ENCODE results near the gene OBSL1. TPM values are rescaled to one million over a fixed set of nuclear protein-coding genes. Genes with fewer than 3 reads are reported as not detected.
A peak's percentile ranks its signal among the peaks of the same experiment; 100 is the strongest.

Gene OBSL1
- total RNA-seq, 2 donors from 2014 or later: 2.9 TPM; not detected in 1

DNA sequence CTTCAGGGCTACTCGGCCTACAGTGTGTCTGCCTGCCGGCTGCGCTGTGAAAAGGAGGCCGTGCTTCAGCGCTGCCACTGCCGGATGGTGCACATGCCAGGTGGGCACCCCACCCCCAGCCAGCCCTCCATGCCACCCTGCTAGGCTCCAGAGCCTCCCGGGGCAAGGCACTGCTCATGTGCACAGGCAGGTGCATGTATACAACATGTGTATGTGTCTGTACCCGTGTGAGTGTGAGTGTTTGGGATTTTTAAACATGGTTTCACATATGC lies 39.0 kb downstream of the OBSL1 start:
- no peaks in the 10 kb centered on the region for H3K9me3 Mint-ChIP-seq
- no peaks in the 10 kb centered on the region for H3K36me3 Mint-ChIP-seq
- peaks cover 30 to 36% of the 10 kb centered on the region in 2 donors for H3K27me3 Mint-ChIP-seq

DNA sequence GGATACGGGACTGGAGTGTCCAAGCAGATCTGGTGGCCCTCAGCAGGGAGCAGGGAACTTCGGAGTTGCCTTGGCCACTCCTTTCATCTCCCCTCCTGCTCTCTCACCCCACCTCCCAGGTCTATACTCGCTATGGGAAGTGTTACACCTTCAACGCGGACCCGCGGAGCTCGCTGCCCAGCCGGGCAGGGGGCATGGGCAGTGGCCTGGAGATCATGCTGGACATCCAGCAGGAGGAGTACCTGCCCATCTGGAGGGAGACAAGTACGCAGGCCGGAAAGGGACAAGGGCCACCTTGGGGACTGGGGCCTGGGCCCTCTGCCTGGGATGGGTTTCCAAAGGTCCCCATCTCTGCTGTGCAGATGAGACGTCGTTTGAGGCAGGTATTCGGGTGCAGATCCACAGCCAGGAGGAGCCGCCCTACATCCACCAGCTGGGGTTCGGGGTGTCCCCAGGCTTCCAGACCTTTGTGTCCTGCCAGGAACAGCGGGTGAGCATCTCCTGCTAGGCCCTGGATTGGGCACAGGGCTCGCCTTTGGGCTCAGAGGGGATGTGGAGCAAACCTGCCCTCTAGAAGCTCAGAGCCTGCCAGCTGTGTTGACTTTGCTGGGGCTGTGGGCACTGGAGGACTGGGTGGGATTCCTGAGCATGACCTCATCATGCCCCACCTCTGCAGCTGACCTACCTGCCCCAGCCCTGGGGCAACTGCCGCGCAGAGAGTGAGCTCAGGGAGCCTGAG lies 39.5 kb downstream of the OBSL1 start:
- ATAC-seq (no peak), DNase-seq (ENCODE audit: low spot score) (no peak)
- Mint-ChIP-seq H3K9me3 (no peaks in the 10 kb centered on the region), H3K27ac (no peak overlapping the region), H3K4me1 (ENCODE audit: low read depth in 2 of 2) (peaks cover 0 to 4% of the 10 kb centered on the region in 2 donors), H3K36me3 (no peaks in the 10 kb centered on the region), H3K27me3 (peaks cover 34 to 36% of the 10 kb centered on the region in 2 donors), H3K4me3 (no peak overlapping the region)

More for the DNA sequence above, 39.0 kb downstream of the OBSL1 start:
- Mint-ChIP-seq H3K27ac (no peak overlapping the region), H3K4me1 (ENCODE audit: low read depth in 2 of 2) (peaks cover 0 to 4% of the 10 kb centered on the region in 2 donors), H3K4me3 (no peak overlapping the region)
- ATAC-seq: no peak
- DNase-seq (ENCODE audit: low spot score): no peak

GRCh38 chr2:219530048-219530963 lies 41.0 kb downstream of the OBSL1 start:
- Mint-ChIP-seq H3K27ac (no peak overlapping the region), H3K36me3 (no peaks in the 10 kb centered on the region), H3K4me1 (ENCODE audit: low read depth in 2 of 2) (peaks cover 0 to 4% of the 10 kb centered on the region in 2 donors), H3K27me3 (peaks cover 44 to 47% of the 10 kb centered on the region in 2 donors), H3K9me3 (no peaks in the 10 kb centered on the region), H3K4me3 (no peak overlapping the region)
- ATAC-seq (peak; percentile 76 to 83), DNase-seq (ENCODE audit: low spot score) (peak; percentile 88)

- Mint-ChIP-seq H3K36me3 (no peaks in the 10 kb centered on the region), H3K4me1 (ENCODE audit: low read depth in 2 of 2) (peaks cover 0 to 7% of the 10 kb centered on the region in 2 donors), H3K27ac (no peak overlapping the region), H3K4me3 (no peak overlapping the region), H3K27me3 (peaks cover 53 to 61% of the 10 kb centered on the region in 2 donors), H3K9me3 (no peaks in the 10 kb centered on the region)
- ATAC-seq: no peak
- no peak for DNase-seq (ENCODE audit: low spot score)
Observed at GRCh38 chr2:219527472-219527871, 43.9 kb downstream of the OBSL1 start.

GRCh38 chr2:219527076-219527394 lies 44.3 kb downstream of the OBSL1 start:
- no peaks in the 10 kb centered on the region for H3K36me3 Mint-ChIP-seq
- H3K27me3 Mint-ChIP-seq: peaks cover 54 to 65% of the 10 kb centered on the region in 2 donors
- H3K4me3 Mint-ChIP-seq: no peak overlapping the region
- H3K27ac Mint-ChIP-seq: no peak overlapping the region
- H3K9me3 Mint-ChIP-seq: no peaks in the 10 kb centered on the region
- H3K4me1 Mint-ChIP-seq (ENCODE audit: low read depth in 2 of 2): peaks cover 2 to 9% of the 10 kb centered on the region in 2 donors
- DNase-seq (ENCODE audit: low spot score) (no peak), ATAC-seq (no peak)

- DNase-seq (ENCODE audit: low spot score): no peak
- no peak for ATAC-seq
- Mint-ChIP-seq H3K27ac (no peak overlapping the region), H3K36me3 (no peaks in the 10 kb centered on the region), H3K9me3 (no peaks in the 10 kb centered on the region), H3K4me1 (ENCODE audit: low read depth in 2 of 2) (peaks cover 7 to 14% of the 10 kb centered on the region in 2 donors), H3K27me3 (peaks cover 60 to 69% of the 10 kb centered on the region in 2 donors), H3K4me3 (no peak overlapping the region)
Observed at GRCh38 chr2:219526320-219527075, 44.8 kb downstream of the OBSL1 start.

GRCh38 chr2:219525533-219526232 lies 45.7 kb downstream of the OBSL1 start:
- no peak for ATAC-seq

GRCh38 chr2:219524817-219525216 lies 46.5 kb downstream of the OBSL1 start:
- Mint-ChIP-seq H3K27ac (no peak overlapping the region), H3K27me3 (peaks cover 64 to 67% of the 10 kb centered on the region in 2 donors), H3K4me1 (ENCODE audit: low read depth in 2 of 2) (peaks cover 8 to 13% of the 10 kb centered on the region in 2 donors), H3K4me3 (no peak overlapping the region), H3K36me3 (no peaks in the 10 kb centered on the region), H3K9me3 (no peaks in the 10 kb centered on the region)
- no peak for ATAC-seq
- no peak for DNase-seq (ENCODE audit: low spot score)

More at GRCh38 chr2:219525533-219526232, 45.7 kb downstream of the OBSL1 start:
- Mint-ChIP-seq H3K36me3 (no peaks in the 10 kb centered on the region), H3K4me1 (ENCODE audit: low read depth in 2 of 2) (peaks cover 8 to 17% of the 10 kb centered on the region in 2 donors), H3K27ac (no peak overlapping the region), H3K9me3 (no peaks in the 10 kb centered on the region), H3K27me3 (peaks cover 64% of the 10 kb centered on the region in 2 donors), H3K4me3 (no peak overlapping the region)
- DNase-seq (ENCODE audit: low spot score): no peak

GRCh38 chr2:219523031-219523671 lies 48.2 kb downstream of the OBSL1 start:
- DNase-seq (ENCODE audit: low spot score) (no peak), ATAC-seq (no peak)
- no peaks in the 10 kb centered on the region for H3K36me3 Mint-ChIP-seq
- H3K4me1 Mint-ChIP-seq (ENCODE audit: low read depth in 2 of 2): peaks cover 8 to 13% of the 10 kb centered on the region in 2 donors
- H3K9me3 Mint-ChIP-seq: no peaks in the 10 kb centered on the region
- no peak overlapping the region for H3K27ac Mint-ChIP-seq
- no peak overlapping the region for H3K4me3 Mint-ChIP-seq
- H3K27me3 Mint-ChIP-seq: peaks cover 66 to 68% of the 10 kb centered on the region in 2 donors

- H3K36me3 Mint-ChIP-seq: no peaks in the 10 kb centered on the region
- peaks cover 8 to 13% of the 10 kb centered on the region in 2 donors for H3K4me1 Mint-ChIP-seq (ENCODE audit: low read depth in 2 of 2)
- H3K9me3 Mint-ChIP-seq: no peaks in the 10 kb centered on the region
- peaks cover 70 to 76% of the 10 kb centered on the region in 2 donors for H3K27me3 Mint-ChIP-seq
- no peak for ATAC-seq
- no peak overlapping the region for H3K4me3 Mint-ChIP-seq
- no peak overlapping the region for H3K27ac Mint-ChIP-seq
- DNase-seq (ENCODE audit: low spot score): no peak
Observed at GRCh38 chr2:219522111-219523030, 49.0 kb downstream of the OBSL1 start.

DNA sequence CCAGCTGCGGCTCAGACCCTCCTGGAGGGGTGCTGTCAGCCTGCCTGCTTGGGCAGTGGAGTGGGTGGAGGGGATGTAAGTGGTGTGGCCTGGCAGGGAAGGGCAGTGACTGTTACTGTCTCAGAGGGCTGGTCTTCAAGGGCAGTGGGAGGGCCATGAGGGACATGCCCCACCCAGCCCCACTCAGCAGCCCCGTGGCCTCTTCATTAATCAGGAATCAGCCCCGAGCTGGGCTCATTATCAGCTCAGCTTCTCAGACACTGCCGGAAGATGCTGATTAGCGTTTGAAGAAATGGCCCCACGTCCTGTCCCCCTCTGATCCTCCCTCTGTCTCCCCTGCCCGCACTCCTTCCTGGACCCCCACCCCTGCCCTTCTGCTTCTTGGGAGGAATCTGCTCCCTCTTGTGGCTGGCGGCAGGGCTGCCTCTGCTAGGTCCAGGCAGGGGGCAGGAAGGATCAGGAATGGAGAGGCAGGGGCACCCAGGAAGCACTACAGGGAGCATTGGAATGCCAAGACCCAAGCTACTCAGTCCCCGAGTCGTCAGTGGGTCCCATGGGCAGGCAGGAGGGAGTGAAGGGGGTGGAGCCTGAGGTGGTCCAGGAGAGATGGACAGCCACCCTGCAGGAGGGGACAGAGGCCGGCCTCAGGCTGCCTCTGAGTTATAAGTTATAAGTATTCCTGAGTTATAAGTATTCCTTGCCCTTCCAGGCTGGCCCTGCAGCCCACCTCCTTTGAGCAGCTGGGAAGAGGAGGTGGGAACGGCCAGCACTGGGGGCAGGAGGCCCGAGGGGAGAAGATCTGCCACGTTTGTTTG lies 50.1 kb downstream of the OBSL1 start:
- Mint-ChIP-seq H3K27ac (no peak overlapping the region), H3K4me3 (no peak overlapping the region)

More for the DNA sequence above, 50.1 kb downstream of the OBSL1 start:
- Mint-ChIP-seq H3K9me3 (no peaks in the 10 kb centered on the region), H3K36me3 (no peaks in the 10 kb centered on the region), H3K27me3 (peaks cover 70 to 82% of the 10 kb centered on the region in 2 donors), H3K4me1 (ENCODE audit: low read depth in 2 of 2) (peaks cover 8 to 13% of the 10 kb centered on the region in 2 donors)
- DNase-seq (ENCODE audit: low spot score): no peak
- no peak for ATAC-seq
